Activated CD8-positive, alpha-beta memory T cell treated with anti-CD3 and anti-CD28 coated beads, Interleukin-2, amount 50 U/mL, for 4 hours (primary cell): Measurements from ENCODE around the gene LRRK1.
A peak's percentile ranks its signal among the peaks of the same experiment; 100 is the strongest.

Source experiments
- DNase-seq: peaks from one replicate; pipeline ENCODE4 v3.0.0-alpha.2; 2020

LRRK1 gene

DNA sequence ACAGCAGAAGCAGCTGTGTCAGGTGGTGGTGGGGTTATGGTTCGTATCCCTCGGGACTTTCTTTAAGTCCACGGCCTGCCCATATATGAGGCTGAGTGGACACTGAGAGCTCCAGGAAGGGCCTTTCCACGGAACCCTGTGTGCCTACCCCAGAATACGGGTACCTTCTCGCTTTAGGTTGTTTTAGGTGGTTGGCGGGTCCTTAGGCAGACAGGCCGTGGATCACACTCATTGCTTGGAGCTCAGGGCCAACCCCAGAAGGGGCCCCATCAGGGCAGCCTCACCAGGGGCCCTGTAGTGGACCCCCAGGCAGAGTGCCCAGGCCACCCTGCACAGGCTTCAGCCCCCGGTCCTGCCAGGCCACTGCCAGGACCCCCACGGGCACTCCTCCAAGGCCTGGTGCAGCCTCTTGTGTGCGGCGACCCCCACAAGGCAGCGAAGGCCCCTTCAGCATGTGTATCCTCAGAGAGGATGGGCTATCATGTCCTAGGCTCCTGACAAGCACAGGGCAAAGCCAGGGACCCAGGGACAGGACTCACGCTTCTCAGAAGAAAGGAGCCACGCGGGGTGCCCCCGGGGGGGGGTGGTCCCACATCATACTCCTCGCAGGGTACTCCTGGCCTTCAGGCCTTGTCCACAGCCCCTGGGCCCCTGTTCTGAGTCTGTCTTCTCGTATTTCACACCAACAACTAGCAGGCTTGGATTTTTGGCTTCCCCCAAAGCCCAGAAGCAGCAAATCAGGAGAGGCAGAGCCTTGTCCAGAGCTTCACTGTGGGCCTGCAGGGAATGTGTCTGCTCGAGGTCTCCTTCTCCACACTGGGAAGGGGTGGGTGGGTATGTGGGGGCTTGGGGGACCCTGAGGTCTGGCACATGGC is 93.4 kb downstream of the LRRK1 start:
- no peak for DNase-seq

DNA sequence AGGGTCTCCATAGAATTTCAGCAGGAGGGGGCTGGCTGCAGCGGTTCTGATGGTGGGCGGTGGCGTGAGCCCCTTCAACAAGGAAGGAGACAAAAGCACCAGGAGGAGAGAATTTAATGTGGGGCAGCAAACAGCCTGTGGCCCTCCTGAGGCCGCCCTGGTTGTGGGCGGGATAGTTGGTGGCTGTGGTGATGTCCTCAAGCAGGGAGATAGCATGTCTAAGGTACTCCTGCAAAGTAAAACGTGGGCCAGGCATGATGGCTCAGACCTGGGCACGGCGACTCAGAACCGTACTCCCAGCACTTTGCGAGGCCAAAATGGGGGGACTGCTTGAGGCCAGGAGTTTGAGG is 94.0 kb downstream of the LRRK1 start:
- no peak for DNase-seq

DNA sequence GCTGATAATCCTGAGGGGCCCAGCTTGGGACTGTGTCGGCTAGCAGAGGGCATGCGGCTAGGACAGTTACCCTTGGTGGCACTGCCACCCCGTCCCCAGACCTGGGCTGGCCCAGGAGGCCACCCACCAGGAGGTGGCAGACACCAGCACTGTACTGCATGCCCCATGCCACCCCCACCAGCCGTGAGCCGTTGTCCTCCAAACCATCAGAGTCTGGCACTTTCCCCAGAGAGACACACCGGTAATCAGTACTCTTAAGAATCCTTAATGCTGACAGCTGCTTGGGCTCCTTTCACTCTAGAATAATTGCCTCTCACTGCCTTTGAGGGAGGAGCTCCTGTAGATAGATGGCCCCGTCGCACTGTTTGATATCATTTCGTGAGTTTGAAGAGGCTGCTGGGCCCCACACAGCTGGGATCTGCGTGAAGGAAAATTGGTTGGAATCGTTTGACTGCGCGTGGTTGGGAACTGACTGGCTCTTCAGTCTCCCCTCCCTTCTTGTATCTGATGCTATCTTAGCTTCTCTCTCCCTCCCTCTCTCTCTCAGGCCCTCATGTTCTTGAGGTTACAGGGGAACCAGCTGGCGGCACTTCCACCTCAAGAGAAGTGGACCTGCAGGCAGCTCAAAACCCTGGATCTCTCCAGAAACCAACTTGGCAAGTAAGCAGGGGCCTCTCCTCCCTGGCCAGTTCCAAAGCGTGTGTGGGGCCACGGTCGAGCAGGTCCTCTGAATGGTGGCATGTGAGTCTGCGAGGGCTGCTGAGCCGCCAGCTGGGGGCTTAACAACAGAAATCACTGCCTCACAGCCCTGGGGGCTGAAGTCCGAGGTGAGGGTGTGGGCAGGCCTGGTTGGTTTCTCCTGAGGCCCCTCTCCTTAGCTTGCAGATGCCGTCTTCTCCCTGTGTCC is 94.9 kb downstream of the LRRK1 start:
- DNase-seq, result no peak

DNA sequence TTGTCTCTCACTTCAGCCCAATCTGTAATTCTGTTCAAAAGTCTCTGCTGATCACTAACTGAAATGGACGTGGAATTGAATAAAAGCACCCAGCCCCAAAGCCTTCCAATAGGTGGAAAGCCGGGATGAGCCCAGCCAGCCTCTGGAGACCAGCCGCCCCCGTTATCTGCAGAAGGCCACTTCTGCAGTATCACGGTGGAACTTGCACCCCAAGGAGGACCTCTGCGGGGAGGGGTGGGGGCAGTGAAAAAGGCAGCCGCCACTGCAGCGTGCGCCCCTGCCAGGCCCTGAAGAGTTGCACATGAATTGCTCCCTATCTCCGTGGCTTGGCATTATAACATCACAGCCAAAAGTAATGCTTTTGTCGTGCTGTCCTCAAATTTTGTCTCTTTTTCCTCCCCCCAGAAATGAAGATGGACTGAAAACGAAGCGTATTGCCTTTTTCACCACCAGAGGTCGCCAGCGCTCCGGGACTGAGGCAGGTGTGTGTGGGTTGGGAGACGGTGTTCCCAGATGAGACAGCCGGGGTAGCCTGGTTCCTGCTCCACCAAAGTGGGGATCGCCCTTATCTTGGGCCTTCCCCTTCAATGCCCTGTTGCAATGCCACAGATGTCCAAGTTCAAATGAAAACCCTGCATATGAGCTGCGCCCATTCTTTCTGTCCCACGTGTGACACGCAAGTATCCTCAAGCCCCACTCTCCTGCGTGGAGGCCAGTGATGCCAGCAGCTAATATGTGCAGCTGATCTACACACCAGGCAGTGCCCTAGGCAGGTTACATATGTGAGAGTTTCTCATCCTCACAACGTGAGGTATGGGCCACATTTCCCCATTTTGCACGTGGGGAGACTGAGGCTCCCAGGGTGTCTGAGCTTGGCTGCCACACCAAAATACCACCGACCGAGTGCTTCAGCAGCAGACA is 96.0 kb downstream of the LRRK1 start:
- DNase-seq, result peak; percentile 68

DNA sequence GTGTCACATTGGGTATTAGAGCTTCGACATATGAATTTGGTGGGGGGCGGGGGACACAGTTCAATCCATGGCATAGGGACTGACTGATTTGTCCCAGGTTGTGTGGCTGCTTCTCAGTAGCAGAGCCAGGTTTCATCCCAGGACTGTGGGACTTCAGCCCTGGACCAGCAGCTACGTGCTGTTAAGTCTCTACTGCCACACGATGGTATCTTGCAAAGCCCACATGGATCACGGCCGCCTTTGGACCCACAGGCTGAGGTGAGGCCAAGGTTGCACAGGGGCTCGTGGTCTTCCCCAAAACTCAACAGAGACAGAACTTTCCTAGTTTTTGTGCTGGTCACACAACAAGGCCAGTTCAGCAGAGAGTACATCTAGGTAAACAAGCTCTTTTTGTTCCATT is 97.4 kb downstream of the LRRK1 start:
- no peak for DNase-seq

DNA sequence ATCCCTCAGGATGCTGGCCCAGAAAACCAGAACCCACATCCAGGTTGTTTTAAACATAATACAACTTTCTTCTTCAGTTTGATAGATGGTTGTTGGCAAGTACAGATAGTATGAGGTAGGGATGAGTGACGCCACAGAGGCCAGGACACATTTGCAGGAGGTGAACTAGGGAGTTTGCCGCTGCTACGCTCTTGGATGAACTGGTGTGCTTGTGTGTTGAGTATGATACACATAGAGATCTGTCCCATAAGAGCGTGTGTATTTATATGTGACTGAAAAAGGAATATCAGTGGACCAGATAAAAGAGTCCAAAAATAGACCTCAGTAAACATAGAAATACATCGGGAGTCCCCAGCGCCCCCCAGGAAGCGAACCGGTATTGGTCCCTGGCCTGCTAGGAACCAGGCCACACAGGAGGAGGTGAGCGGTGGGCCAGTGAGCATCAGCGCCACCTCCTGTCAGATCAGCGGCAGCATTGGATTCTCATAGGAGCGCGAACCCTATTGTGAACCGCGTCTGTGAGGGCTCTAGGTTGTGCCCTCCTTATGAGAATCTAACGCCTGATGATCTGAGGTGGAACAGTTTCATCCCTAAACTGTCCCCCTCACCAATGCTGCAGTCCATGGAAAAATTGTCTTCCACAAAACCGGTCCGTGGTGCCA is 98.1 kb downstream of the LRRK1 start:
- no peak for DNase-seq

DNA sequence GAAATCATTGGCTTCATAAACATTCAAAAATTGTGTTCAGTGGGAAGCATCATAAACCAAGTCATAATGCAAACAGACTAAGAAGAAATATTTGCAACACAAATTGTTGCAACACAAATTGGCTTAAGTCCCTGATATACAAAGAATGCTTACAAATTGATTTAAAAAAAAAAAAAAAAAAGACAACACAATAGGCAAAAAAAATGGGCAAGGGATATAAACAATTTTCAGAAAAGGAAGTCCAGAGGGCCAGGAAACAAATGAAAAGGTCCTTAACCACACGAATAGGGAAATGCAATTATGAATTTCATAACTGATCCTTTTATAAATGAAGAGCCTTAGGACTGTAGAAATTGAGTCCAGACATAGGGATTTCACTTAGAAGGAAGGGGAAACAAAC is 98.9 kb downstream of the LRRK1 start:
- no peak for DNase-seq

DNA sequence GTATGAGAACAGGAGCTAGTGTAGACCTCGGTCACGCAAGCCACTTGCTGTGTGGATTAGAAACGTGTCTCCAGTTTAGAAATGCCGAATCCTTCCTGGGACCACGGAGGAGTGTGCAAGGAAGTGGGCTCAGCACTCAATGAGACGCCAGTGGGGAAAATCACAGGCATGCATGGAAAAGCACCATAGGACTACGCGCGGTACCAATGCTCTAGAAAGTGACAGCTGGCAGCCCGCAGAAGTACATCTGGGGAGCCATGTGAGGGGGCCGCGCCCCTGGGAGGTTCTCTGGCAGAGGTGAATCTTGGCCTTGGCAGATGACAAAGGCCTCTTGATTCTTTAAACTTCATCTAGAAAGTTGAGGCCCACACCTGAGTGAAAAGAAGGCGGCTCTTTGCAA is 99.3 kb downstream of the LRRK1 start:
- DNase-seq, result no peak

DNA sequence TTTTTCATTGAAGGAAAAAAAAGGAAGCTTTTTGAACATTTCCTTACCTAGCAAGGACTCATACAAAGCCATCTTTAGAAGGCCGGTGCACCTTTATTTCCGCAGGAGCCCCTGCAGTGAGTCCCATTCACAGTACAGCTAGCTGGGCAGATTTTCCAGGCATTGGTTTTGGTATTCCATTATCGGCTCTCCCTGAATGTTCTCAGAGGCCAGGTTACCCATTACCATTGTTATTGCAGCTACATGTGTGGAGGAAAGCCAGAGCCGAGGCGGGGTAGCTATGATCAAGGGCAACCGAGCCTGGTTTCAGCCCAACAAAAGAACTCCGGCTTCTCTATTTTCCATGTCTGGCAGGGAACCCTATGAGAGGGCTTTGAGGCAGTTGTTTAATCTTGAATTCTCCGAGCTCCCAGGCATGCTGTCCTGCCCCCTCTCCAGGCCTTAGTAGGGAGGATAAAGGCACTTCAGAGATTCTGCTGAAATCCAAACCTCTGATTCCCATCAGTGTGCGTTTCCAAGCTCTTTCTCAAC is 100.3 kb downstream of the LRRK1 start:
- DNase-seq, result no peak

DNA sequence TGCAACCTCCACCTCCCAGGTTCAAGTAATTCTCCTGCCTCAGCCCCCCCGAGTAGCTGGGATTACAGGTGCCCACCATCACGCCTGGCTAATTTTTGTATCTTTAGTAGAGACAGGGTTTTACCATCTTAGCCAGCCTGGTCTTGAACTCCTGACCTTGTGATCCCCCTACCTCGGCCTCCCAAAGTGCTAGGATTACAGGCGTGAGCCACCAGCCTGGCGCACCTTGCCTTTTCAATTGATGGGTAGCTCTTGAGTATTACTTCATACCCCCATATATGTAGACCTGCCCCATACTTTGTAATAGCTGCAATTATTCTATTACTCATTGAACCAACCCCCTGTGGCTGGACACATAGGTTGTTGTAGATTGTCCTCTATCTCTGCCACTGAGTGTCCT is 101.3 kb downstream of the LRRK1 start:
- DNase-seq, result no peak

DNA sequence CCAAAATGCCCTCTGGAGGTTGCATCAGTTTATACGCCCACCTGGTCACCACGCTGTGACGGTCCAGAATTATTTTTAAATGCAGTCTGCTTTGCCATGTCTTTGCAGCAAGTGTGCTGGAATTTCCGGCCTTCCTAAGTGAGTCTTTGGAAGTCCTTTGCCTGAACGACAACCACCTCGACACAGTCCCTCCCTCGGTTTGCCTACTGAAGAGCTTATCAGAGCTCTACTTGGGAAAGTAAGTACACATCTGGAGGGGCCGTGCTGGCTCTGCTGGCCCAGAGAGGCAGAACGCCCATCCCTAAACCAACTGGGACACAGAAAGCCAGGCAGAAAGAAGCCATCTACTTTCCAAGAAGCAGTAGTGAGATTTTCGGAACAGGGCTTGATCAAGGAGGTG is 101.8 kb downstream of the LRRK1 start:
- DNase-seq, result no peak

DNA sequence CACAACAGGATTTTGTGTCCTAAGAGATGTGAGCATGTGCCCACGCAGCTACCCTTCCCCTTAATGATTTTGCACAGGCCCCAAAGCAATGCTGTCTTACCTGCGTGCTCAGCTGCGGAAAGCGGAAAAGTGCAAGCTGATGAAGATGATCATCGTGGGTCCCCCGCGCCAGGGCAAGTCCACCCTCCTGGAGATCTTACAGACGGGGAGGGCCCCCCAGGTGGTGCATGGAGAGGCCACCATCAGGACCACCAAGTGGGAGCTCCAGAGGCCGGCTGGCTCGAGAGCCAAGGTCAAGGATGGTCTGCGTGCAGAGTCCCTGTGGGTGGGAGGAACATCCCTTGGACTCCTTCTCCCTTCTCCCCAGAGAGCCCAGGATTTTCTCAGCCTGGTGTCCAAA is 103.1 kb downstream of the LRRK1 start:
- no peak for DNase-seq

DNA sequence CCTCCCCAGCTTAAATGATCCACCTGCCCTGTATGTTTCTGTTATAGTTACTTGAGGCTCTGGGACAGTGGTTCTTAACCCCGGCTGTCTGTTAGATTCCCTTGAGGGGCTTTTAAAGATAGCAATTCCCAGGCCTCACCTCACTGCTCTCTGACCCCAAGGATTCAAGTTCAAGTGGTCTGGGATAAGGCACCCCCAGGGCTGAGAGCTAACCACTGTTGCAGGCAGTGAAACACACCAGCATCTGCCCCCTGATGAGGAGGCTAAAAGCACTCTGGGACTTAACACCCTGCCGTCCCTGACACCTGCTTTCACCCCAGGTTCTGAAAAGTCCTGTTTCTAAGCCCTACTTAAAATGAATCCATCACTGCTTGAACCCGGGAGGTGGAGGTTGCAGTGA is 103.7 kb downstream of the LRRK1 start:
- DNase-seq, result no peak

DNA sequence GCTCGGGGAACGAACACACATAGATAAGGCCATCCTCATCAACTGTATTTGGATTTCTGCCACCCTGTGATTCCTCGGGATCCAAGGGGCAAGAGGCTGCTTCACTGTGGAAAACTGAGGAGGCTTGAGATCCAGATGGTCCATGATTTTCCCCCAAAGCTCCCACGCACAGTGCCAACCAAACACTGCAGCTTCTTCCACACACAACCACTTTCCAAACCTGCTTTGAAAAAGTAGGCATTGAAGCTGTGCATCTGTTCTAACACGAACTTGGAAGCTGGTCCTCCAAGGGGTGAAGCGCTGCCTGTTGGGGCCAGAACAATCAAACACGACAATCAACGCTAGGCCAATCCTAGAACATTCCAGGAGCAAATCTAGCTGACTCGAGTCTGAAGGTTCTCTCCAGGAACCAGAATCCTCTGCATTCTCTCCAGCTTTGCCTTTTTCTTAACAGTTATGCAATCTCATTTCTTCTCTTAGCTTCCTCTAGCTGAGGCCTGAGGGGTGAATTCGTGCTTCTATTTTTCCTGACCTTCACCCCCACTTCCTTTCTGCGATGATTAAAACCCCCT is 104.4 kb downstream of the LRRK1 start:
- DNase-seq, result no peak

DNA sequence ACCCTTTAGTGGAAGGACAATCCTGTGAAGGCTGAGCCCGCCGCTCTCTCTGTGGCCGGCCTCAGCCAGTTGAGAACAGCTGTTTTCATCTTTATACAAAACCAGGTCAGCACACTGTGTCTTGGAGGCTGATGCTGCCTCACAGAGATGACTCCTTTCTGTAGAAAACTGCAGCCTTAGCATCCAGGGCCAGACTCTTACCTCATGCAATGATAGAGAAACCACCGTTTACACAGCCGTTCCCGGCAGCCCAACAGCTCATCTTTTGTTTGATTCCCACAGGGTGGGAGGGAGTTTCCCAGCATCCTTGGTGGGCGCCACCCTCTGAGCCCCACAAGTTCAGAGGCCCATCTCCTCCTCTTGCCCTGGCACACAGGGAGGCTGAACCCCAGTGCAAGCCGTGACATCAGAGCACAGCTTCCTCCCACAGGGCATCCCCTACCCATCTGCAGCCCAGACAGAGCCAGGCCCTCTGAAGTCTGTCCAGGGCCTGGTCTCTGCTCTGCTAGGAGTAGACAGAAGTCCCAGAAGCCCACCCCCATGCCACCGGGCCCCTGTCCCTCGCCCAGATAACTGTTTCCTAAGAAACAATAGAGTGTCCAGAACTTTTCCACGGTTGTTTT is 105.0 kb downstream of the LRRK1 start:
- no peak for DNase-seq

DNA sequence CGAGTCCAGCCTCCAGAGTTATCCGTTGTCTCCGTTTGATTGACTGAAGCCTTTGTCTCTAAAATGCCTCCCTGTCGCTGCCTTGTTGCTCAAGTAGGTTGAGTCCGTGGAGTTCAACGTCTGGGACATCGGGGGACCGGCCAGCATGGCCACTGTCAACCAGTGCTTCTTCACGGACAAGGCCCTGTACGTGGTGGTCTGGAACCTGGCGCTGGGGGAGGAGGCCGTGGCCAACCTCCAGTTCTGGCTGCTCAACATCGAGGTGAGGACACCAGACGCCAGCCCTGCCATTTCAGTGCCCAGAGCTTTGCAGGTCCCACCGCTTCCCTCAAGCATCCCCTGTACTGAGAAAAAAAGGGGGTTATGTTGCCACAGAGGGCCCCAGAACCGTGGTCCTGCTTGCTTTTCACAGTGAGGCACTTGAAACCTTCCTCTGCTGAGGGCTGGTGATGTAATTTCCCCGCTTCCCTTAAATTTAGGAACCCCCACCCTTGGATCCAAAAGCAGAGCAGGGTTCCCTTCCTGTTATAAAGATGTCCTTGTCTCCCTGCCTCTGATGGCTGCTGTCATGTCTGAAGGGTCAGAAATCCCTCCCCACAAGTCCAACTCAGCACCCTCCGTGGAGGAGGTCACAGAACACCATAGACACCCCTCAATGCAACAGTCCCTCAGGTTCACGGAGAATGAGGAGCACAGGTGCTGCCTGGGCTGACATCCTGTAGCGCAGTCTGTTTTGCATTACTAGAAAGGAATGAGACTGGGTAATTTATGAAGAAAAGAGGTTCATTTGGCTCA is 105.7 kb downstream of the LRRK1 start:
- DNase-seq, result no peak

DNA sequence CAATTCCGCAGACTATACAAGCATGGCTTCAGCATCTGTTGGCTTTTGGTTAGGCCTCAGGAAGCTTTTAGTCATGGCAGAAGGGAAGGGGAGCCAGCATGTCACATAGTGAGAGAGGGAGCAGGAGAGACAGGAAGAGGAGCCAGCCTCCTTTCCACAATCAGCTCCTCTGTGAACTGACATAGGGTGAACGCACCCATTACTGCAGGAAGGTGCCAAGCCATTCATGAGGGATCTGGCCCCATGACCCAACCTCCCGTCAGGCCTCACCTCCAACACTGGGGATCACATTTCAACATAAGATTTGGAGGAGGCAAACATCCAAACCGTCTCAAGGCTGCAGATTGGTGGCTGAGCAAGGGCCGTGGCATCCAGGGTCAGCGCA is 106.3 kb downstream of the LRRK1 start:
- DNase-seq, result no peak

DNA sequence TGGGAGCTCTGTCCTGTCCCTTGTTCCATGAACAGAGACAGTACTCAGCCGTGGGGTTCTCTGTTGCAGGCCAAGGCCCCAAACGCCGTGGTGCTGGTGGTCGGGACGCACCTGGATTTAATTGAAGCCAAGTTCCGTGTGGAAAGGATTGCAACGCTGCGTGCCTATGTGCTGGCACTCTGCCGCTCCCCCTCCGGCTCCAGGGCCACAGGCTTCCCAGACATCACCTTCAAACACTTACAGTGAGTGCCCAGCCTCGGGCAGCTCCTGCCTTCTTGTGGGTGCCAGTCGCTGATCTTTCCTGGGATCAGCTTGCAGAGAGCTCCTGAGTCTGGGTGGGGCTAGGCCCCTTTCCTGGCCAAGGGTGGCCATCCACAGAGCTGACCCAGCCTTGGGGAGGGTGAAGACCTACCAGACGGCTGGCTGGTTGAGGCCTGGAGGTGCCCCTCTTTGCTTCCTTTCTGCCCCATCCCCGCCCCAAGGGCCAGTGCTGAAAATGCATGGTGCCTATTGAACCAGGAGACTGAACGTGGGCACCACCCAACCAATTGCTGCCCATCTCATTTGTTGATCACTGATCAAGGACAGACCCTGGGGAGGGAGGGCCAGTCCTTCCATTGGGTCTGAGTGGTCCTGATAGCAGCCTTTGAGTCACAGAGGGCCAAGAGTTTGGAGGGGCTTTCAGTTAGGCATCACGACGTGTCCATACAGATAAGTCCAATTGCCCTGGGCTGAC is 106.9 kb downstream of the LRRK1 start:
- no peak for DNase-seq

DNA sequence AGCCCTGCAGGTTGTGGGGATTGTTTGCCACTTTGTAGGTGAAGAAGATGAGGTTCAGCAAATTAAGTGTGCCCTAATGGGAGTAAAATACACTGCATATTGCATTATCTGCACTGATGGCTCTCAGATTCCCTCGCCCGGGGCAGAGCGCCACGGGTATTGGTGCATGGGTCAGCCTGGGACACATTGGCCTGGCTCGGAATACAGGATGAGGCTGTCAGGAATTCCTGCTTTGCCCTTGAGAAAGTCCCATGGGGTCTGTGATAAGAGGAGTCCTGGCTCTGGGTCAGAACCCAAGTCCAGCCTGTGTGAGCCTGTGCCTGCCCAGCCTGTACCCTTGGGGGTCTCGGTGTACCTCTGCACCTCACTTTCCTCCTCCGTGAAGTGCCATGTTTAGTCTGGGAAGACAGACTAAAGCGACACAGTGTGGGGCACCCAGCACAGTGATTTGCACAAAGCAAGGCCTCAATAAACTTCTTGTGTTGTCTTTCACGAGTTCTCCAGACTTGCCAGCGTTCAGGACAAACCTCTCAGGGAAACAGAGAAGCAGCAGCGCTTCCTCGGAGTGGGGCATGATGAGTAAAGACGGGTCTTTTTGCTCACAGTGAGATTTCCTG is 107.6 kb downstream of the LRRK1 start:
- no peak for DNase-seq
